H9 (cell line): Measurements from ENCODE around the gene DDRGK1. TPM values are rescaled to one million over a fixed set of nuclear protein-coding genes. Genes with fewer than 3 reads are reported as not detected.

Experiments used
- DNase-seq: peaks from one replicate; pipeline ENCODE4 v3.0.0-alpha.2; 2017
- H2AFZ ChIP-seq: one replicate; pipeline ENCODE4 v1.6.1; 2013; ENCODE audit warnings: mild to moderate bottlenecking, low read length, control low read depth, moderate library complexity
- H2AK5ac ChIP-seq: 2 replicates; pipeline ENCODE4 v1.6.1; 2013; ENCODE audit warnings: low read length, control low read depth, mixed read lengths; ENCODE audit not compliant: insufficient read length
- H2BK120ac ChIP-seq: one replicate; pipeline ENCODE4 v1.6.1; 2013; ENCODE audit warnings: low read depth, mild to moderate bottlenecking, low read length, control low read depth, inconsistent platforms; ENCODE audit not compliant: poor library complexity, severe bottlenecking
- H2BK12ac ChIP-seq: 2 replicates; pipeline ENCODE4 v1.6.1; 2013; ENCODE audit warnings: low read length, control low read depth, mixed read lengths, low read depth; ENCODE audit not compliant: insufficient read length
- H2BK15ac ChIP-seq: 2 replicates; pipeline ENCODE4 v1.6.1; 2013; ENCODE audit warnings: low read depth, low read length, control low read depth
- H2BK20ac ChIP-seq: one replicate; pipeline ENCODE4 v1.6.1; 2013; ENCODE audit warnings: low read depth, mild to moderate bottlenecking, low read length, control low read depth, inconsistent platforms; ENCODE audit not compliant: poor library complexity, severe bottlenecking
- H2BK5ac ChIP-seq: 2 replicates; pipeline ENCODE4 v1.6.1; 2013; ENCODE audit warnings: low read length, control low read depth, mixed read lengths; ENCODE audit not compliant: insufficient read length
- H3K14ac ChIP-seq: 2 replicates; pipeline ENCODE4 v1.6.1; 2013; ENCODE audit warnings: low read length, control low read depth; ENCODE audit not compliant: insufficient read depth
- H3K18ac ChIP-seq: 2 replicates; pipeline ENCODE4 v1.6.1; 2013; ENCODE audit warnings: low read depth, mild to moderate bottlenecking, mixed read lengths, low read length, control low read depth; ENCODE audit not compliant: insufficient read length
- H3K23ac ChIP-seq: 2 replicates; pipeline ENCODE4 v1.6.1; 2013; ENCODE audit warnings: low read length, control low read depth, mixed read lengths, low read depth; ENCODE audit not compliant: insufficient read length
- H3K23me2 ChIP-seq: 2 replicates; pipeline ENCODE4 v1.6.1; 2013; ENCODE audit warnings: low read depth, mild to moderate bottlenecking, mixed read lengths, low read length, control low read depth; ENCODE audit not compliant: insufficient read length, poor library complexity, severe bottlenecking
- H3K27ac ChIP-seq: 2 replicates; pipeline ENCODE4 v1.5.1; 2013; ENCODE audit warnings: low read length, control low read depth, mixed read lengths, low read depth; ENCODE audit not compliant: insufficient read length
- H3K27me3 ChIP-seq: 2 replicates; pipeline ENCODE4 v1.6.1; 2013; ENCODE audit warnings: low read length, control low read depth, inconsistent platforms; ENCODE audit not compliant: insufficient read depth
- H3K4ac ChIP-seq: 2 replicates; pipeline ENCODE4 v1.6.1; 2013; ENCODE audit warnings: low read depth, mild to moderate bottlenecking, control low read depth, inconsistent platforms, low read length, moderate library complexity
- H3K4me1 ChIP-seq: 2 replicates; pipeline ENCODE4 v1.6.1; 2013; ENCODE audit warnings: low read length, control low read depth, inconsistent platforms; ENCODE audit not compliant: insufficient read depth
- H3K4me2 ChIP-seq: 2 replicates; pipeline ENCODE4 v1.6.1; 2013; ENCODE audit warnings: low read length, control low read depth, mixed read lengths; ENCODE audit not compliant: insufficient read length, insufficient read depth
- H3K56ac ChIP-seq: 2 replicates; pipeline ENCODE4 v1.6.1; 2013; ENCODE audit warnings: low read depth, mild to moderate bottlenecking, mixed read lengths, low read length, control low read depth; ENCODE audit not compliant: insufficient read length
- H3K79me1 ChIP-seq: 2 replicates; pipeline ENCODE4 v1.6.1; 2013; ENCODE audit warnings: low read depth, mild to moderate bottlenecking, moderate library complexity, low read length, control low read depth, inconsistent platforms; ENCODE audit not compliant: insufficient read depth, poor library complexity, severe bottlenecking
- H3K79me2 ChIP-seq: 2 replicates; pipeline ENCODE4 v1.6.1; 2013; ENCODE audit warnings: low read length, control low read depth, inconsistent platforms; ENCODE audit not compliant: insufficient read depth
- H3K9ac ChIP-seq: 2 replicates; pipeline ENCODE4 v1.6.1; 2013; ENCODE audit warnings: low read length, control low read depth, mixed read lengths; ENCODE audit not compliant: insufficient read length; ENCODE audit errors: extremely low read depth
- H3K9me3 ChIP-seq: one replicate; pipeline ENCODE4 v1.6.1; 2013; ENCODE audit warnings: low read depth, low read length, inconsistent platforms; ENCODE audit not compliant: control insufficient read depth
- H3T11ph ChIP-seq: one replicate; pipeline ENCODE4 v1.6.1; 2013; ENCODE audit warnings: mild to moderate bottlenecking, low read length, control low read depth, inconsistent platforms
- H4K20me1 ChIP-seq: one replicate; pipeline ENCODE4 v1.6.1; 2013; ENCODE audit not compliant: control insufficient read depth, insufficient read length, insufficient read depth
- H4K5ac ChIP-seq: 2 replicates; pipeline ENCODE4 v1.6.1; 2013; ENCODE audit warnings: low read depth, mild to moderate bottlenecking, mixed read lengths, low read length, control low read depth; ENCODE audit not compliant: insufficient read length
- H4K8ac ChIP-seq: replicated peaks from 2 replicates; pipeline ENCODE4 v1.6.1; 2013; ENCODE audit warnings: low read length, control low read depth, mixed read lengths, low read depth; ENCODE audit not compliant: insufficient read length
- H4K91ac ChIP-seq: 2 replicates; pipeline ENCODE4 v1.6.1; 2013; ENCODE audit warnings: low read depth, mild to moderate bottlenecking, moderate library complexity, mixed read lengths, low read length, control low read depth; ENCODE audit not compliant: insufficient read length
- H3K27ac Mint-ChIP-seq, 3 experiments: 2 replicates in 2 of 3; 3 replicates in 1 of 3; pipeline ENCODE4 v1.8.0; 2020 to 2021; ENCODE audit warnings: mixed read lengths in 3 of 3, mild to moderate bottlenecking in 1 of 3, moderate library complexity in 1 of 3
- H3K27me3 Mint-ChIP-seq: 2 replicates; pipeline ENCODE4 v1.8.0; 2021; ENCODE audit warnings: low read depth, mild to moderate bottlenecking, moderate library complexity, mixed read lengths
- H3K36me3 Mint-ChIP-seq, 3 experiments: 2 replicates in 2 of 3; 3 replicates in 1 of 3; pipeline ENCODE4 v1.8.0; 2020 to 2021; ENCODE audit warnings: low read depth in 3 of 3, mixed read lengths in 3 of 3; ENCODE audit not compliant: insufficient read depth in 1 of 3
- H3K4me1 Mint-ChIP-seq, 2 experiments: 2 replicates each; pipeline ENCODE4 v1.8.0; 2020; ENCODE audit warnings: mixed read lengths in 2 of 2
- H3K4me3 Mint-ChIP-seq, 2 experiments: 2 replicates in 1 of 2; 3 replicates in 1 of 2; pipeline ENCODE4 v1.8.0; 2020 to 2021; ENCODE audit warnings: mild to moderate bottlenecking in 2 of 2, mixed read lengths in 2 of 2, moderate library complexity in 1 of 2
- H3K9me3 Mint-ChIP-seq, 2 experiments: 2 replicates in 1 of 2; 3 replicates in 1 of 2; pipeline ENCODE4 v1.8.0; 2020; ENCODE audit warnings: mild to moderate bottlenecking in 2 of 2, mixed read lengths in 2 of 2, moderate library complexity in 1 of 2
- WGBS: extraction: QIAGEN DNeasy Blood & Tissue Kit; methylation state at CpG from one replicate; pipeline ENCODE4 v1.1.7; 2013; ENCODE audit warnings: missing lambda C conversion rate, low lambda C conversion rate, mixed read lengths; ENCODE audit not compliant: insufficient read length; ENCODE audit errors: extremely low coverage; 5-methylcytosine and 5-hydroxymethylcytosine counted together
- total RNA-seq: library from RNA; stranded (reverse); gene quantifications from 2 replicates; pipeline ENCODE4 v1.2.1, GENCODE V29; 2021
- TF ChIP-seq, protein P1 (sequence below): fragments of 200-600 bp; sonication (generic); conservative IDR thresholded peaks from 3 replicates; pipeline ENCODE4 v1.8.0; 2021; ENCODE audit warnings: antibody characterized with exemption, mild to moderate bottlenecking

Gene DDRGK1
- total RNA-seq, 1 experiment from 2014 or later: 58.1 TPM

- Histone ChIP-seq H2BK5ac (no peak overlapping the region), H3K27ac (no peak overlapping the region), H4K20me1 (no peaks in the 10 kb centered on the region), H3T11ph (no peak overlapping the region), H2BK12ac (no peak overlapping the region), H3K4me2 (no peak overlapping the region), H2BK15ac (no peak overlapping the region), H3K79me1 (no peaks in the 10 kb centered on the region), H2AK5ac (no peak overlapping the region), H3K9ac (no peak overlapping the region), H4K91ac (no peak overlapping the region), H3K56ac (no peak overlapping the region), H2BK20ac (no peak overlapping the region), H3K14ac (no peak overlapping the region), H3K23me2 (no peaks in the 10 kb centered on the region), H4K5ac (no peak overlapping the region), H3K79me2 (no peaks in the 10 kb centered on the region), H3K4ac (no peak overlapping the region), H3K4me1 (no peaks in the 10 kb centered on the region), H3K27me3 (no peaks in the 10 kb centered on the region), H2AFZ (no peak overlapping the region), H3K18ac (no peak overlapping the region), H3K23ac (no peak overlapping the region), H2BK120ac (no peak overlapping the region), H3K9me3 (no peaks in the 10 kb centered on the region), H4K8ac (no peak overlapping the region)
- peaks cover 11 to 44% (median 13%) of the 10 kb centered on the region in 3 experiments; a peak in 6 of 7 replicates for H3K36me3 Mint-ChIP-seq
- no peak for DNase-seq
- no peaks in the 10 kb centered on the region for H3K9me3 Mint-ChIP-seq
- no peak overlapping the region for H3K4me3 Mint-ChIP-seq
- H3K27me3 Mint-ChIP-seq: no peaks in the 10 kb centered on the region
- H3K27ac Mint-ChIP-seq: peak overlapping the region in 2 of 3 experiments; percentile 27 to 39; a peak in 1 of 7 replicates
- H3K4me1 Mint-ChIP-seq: no peaks in the 10 kb centered on the region
- WGBS: no CpG with 5 or more reads among the region's 10 CpGs
- TF ChIP-seq, protein P1, sequence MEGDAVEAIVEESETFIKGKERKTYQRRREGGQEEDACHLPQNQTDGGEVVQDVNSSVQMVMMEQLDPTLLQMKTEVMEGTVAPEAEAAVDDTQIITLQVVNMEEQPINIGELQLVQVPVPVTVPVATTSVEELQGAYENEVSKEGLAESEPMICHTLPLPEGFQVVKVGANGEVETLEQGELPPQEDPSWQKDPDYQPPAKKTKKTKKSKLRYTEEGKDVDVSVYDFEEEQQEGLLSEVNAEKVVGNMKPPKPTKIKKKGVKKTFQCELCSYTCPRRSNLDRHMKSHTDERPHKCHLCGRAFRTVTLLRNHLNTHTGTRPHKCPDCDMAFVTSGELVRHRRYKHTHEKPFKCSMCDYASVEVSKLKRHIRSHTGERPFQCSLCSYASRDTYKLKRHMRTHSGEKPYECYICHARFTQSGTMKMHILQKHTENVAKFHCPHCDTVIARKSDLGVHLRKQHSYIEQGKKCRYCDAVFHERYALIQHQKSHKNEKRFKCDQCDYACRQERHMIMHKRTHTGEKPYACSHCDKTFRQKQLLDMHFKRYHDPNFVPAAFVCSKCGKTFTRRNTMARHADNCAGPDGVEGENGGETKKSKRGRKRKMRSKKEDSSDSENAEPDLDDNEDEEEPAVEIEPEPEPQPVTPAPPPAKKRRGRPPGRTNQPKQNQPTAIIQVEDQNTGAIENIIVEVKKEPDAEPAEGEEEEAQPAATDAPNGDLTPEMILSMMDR: no peak
These were observed 21.6 kb upstream of the DDRGK1 start for GRCh38 chr20:3226093-3226492.
